Choroid plexus epithelial cell (primary cell): ENCODE data around the gene TBC1D22A.
A peak's percentile ranks its signal among the peaks of the same experiment; 100 is the strongest.

Source experiments
- DNase-seq: peaks from one replicate; pipeline ENCODE4 v3.0.0-alpha.2; 2010; ENCODE audit warnings: low read depth
- H3K4me3 ChIP-seq: 2 replicates; pipeline ENCODE4 v1.5.1; 2011; ENCODE audit warnings: low read depth, mild to moderate bottlenecking, control low read depth, low read length, moderate library complexity
- TF ChIP-seq, protein P1 (sequence below): conservative IDR thresholded peaks from 2 replicates; pipeline ENCODE4 v1.5.1; 2011; ENCODE audit warnings: low read depth, mild to moderate bottlenecking, control low read depth, inconsistent platforms, low read length, moderate library complexity

TBC1D22A gene

DNA sequence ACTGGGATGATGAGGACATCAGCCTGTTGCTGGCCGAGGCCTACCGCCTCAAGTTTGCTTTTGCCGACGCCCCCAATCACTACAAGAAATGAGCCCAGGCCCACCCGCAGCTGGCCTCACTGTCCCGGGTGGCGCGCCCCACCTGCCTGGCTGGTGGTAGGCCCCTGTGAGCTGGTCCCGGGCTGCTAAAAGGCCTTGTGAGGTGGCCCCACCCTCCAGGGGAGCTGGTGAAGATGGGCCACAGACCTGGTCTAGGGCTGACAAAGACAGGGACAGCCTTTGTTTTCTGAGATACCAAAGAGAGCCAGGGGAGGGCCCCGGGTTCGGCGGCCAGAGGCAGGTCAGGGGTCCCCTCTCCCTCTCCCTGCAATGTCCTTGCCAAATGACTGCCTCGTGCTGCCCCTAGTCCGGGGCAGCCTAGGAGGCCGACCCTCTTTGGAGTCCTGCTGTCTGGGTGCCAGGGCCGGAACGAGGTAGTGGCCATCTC is 411.1 kb downstream of the TBC1D22A start:
- DNase-seq: no peak

DNA sequence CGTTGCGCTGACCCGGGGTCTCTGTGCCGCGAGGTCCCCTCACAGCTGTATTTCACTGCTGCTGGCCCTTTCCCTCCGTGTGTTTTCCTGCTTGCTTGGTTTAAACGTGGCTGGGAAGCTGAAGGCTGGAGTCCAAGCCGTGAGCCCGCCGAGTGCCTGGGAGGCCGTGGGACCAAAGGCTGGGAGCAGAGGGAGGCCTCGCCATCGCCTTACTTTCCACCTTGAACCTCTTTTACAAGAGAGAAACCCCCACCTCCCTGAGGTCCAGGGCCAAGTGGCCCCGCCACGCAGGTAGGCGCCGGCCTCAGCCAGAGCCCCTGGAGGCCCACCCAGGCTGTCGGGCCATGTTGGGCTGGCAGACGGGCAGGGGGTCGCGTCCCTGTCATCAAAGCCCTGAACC is 411.6 kb downstream of the TBC1D22A start:
- TF ChIP-seq, protein P1, sequence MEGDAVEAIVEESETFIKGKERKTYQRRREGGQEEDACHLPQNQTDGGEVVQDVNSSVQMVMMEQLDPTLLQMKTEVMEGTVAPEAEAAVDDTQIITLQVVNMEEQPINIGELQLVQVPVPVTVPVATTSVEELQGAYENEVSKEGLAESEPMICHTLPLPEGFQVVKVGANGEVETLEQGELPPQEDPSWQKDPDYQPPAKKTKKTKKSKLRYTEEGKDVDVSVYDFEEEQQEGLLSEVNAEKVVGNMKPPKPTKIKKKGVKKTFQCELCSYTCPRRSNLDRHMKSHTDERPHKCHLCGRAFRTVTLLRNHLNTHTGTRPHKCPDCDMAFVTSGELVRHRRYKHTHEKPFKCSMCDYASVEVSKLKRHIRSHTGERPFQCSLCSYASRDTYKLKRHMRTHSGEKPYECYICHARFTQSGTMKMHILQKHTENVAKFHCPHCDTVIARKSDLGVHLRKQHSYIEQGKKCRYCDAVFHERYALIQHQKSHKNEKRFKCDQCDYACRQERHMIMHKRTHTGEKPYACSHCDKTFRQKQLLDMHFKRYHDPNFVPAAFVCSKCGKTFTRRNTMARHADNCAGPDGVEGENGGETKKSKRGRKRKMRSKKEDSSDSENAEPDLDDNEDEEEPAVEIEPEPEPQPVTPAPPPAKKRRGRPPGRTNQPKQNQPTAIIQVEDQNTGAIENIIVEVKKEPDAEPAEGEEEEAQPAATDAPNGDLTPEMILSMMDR: no peak
- H3K4me3 ChIP-seq: no peak overlapping the region
- DNase-seq: no peak

More for the DNA sequence above, 411.1 kb downstream of the TBC1D22A start:
- TF ChIP-seq, protein P1: no peak
- no peak overlapping the region for H3K4me3 ChIP-seq

DNA sequence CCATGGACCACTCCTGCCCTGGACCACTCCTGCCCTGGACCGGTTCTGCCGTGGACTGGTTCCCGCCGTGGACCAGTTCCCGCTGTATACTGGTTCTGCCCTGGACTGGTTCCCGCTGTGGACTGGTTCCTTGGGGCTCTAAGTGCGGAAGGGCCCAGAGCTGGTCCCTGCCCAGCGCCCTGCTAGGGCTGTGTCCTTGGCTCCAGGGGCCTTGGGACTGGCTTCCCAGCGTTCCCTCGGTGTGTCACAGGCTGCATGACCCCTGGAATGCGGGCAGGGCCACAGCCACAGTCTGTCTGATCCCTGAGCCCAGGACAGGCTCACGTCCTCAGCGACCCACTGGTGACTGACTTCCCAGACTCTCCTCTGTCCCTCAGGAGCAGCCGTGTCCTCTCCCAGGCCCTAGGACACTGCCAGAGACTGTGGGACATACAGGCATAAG is 412.2 kb downstream of the TBC1D22A start:
- no peak overlapping the region for H3K4me3 ChIP-seq
- TF ChIP-seq, protein P1: no peak
- DNase-seq: no peak

DNA sequence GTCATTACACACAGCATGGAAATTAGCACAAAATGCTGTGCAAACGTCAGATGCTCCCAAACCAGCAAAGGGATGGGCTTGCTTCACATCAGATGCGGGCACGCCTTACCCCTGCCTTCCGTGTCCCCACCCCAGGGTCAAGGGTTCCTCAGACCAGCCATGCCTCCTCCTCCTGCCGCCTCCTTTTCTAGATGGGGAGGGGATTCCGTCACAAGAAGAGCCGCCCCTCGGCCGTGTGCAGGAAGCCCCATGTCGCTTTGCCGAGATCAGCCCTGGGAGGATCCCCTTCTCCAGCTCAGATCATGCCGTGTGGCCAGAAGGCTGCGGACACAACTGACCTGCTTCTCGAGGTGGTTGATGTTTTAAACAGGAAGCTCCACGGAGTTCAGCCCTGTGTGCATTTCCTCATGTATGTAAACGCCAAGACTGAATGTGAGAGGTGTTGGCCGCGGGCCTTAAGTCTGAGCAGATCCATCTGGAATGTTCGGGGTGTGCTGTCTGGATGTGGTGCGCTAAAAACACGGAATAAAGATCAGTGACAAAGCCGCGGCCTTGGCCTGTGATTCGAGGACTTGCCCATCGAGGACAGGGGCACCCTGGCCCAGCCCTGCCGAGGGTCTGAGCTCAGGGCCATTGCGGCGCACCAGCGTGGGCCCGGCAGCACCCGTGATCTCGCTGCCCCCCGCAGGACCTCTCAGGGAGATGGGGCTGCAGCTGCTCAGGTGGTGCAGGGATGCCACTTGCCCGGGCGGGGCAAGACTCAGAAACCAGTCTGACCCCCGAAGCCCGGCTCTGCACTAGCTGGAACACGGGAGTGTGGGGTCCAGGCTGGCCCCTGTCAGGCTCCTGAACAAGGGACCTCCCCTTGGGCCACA is 412.9 kb downstream of the TBC1D22A start:
- TF ChIP-seq, protein P1: no peak
- DNase-seq: peak; percentile 76
- H3K4me3 ChIP-seq: no peak overlapping the region

DNA sequence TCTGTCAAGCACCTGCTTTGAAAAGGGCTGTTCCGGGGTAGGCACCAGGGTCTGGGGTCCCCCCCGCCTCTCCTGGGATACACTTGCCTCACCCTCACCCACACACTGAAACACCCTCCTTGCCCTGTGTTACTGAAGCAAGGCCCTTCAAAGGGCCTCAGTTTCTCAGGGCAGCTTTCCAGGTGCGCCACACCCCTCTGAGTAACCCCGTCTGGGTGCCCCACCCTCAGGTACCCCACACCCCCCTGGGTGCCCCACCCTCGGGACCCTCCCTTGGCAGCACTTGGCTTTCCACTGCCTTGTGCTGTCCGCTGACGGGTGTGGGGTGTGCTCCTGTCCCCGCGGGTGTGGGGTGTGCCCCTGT is 413.6 kb downstream of the TBC1D22A start:
- TF ChIP-seq, protein P1: no peak
- DNase-seq: no peak
- H3K4me3 ChIP-seq: no peak overlapping the region

DNA sequence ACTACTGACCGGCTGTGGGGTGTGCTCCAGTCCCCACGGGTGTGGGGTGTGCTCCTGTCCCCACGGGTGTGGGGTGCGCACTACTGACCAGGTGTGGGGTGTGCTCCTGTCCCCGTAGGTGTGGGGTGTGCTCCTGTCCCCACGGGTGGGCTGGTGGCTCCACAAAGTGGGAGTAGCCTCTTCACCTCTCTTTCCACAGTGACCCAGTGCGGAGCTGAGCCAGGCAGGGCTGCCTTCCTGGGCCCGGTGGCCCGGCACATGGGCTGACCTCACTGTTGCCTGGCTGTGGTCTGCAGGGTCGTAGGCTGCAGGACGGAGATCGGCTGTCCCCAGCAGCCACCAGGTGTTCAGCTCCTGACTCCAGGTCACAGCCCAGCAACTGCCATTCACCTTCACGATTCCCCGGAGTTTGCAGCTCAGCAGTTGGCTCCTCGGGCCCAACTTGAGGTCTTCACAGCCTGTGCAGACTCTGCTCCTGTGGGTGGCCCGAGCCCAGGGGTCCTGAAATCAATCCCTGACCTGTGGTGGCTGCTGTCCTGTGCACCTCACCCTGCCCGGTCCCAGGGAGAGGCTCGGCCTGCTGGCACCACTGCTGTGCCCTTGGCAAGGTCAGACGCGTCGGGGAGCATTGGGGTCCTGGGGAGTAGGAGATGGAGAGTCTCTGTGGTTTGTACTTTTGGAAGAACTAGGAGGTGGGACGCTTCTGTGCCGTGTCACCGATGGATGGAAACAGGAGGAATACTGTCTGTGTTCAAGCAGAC is 414.3 kb downstream of the TBC1D22A start:
- TF ChIP-seq, protein P1: no peak
- H3K4me3 ChIP-seq: no peak overlapping the region
- no peak for DNase-seq
